K562 (cell line): ENCODE results near the gene FGF22. TPM values are rescaled to one million over a fixed set of nuclear protein-coding genes. Genes with fewer than 3 reads are reported as not detected.

Experiments used
- ATF3 ChIP-seq, 2 experiments: fragments of 450-650 bp in 1 of 2; sonication (generic) in 1 of 2; formaldehyde crosslinking in 1 of 2; IDR thresholded peaks in 1 of 2; conservative IDR thresholded peaks in 1 of 2; 2 replicates each; pipeline versions ENCODE4 v1.6.1 to v1.8.1; 2016 to 2023; ENCODE audit warnings: mild to moderate bottlenecking in 2 of 2, moderate library complexity in 2 of 2, inconsistent platforms in 1 of 2, missing genetic modification reagents in 1 of 2
- CBX8 ChIP-seq: fragments of 200-600 bp; sonication (generic); IDR thresholded peaks from 2 replicates; pipeline ENCODE4 v1.6.1; 2012; ENCODE audit warnings: borderline replicate concordance, mixed run types, low read depth, mild to moderate bottlenecking, moderate library complexity, mixed read lengths, low read length, control low read depth, inconsistent platforms; ENCODE audit not compliant: poor library complexity, severe bottlenecking; ENCODE audit errors: extremely low read depth
- JUND ChIP-seq, 2 experiments: IDR thresholded peaks; 2 replicates in 1 of 2; 3 replicates in 1 of 2; pipeline ENCODE4 v1.6.1; 2011; ENCODE audit warnings: borderline replicate concordance in 2 of 2, low read depth in 2 of 2, low read length in 2 of 2, improper control_type of control experiment in 1 of 2, missing biosample characterization in 1 of 2, missing genetic modification characterization in 1 of 2, missing genetic modification reagents in 1 of 2
- NCOA6 ChIP-seq: fragments of 450-650 bp; IDR thresholded peaks from 2 replicates; pipeline ENCODE4 v1.6.1; 2017; ENCODE audit warnings: mild to moderate bottlenecking
- PCBP1 ChIP-seq: fragments of 200-400 bp; formaldehyde crosslinking; IDR thresholded peaks from 2 replicates; pipeline ENCODE4 v1.6.1; 2018; ENCODE audit warnings: mild to moderate bottlenecking, low read depth, low read length; ENCODE audit not compliant: poor library complexity, severe bottlenecking
- RB1 ChIP-seq: fragments of 450-650 bp; IDR thresholded peaks from 2 replicates; pipeline ENCODE4 v1.6.1; 2017; ENCODE audit warnings: low read depth, mild to moderate bottlenecking
- RBM15 ChIP-seq: fragments of 200-400 bp; formaldehyde crosslinking; IDR thresholded peaks from 2 replicates; pipeline ENCODE4 v1.6.1; 2018; ENCODE audit warnings: mild to moderate bottlenecking, low read length, moderate library complexity; ENCODE audit not compliant: insufficient read depth
- SAP30 ChIP-seq: fragments of 200-600 bp; sonication (generic); IDR thresholded peaks from 2 replicates; pipeline ENCODE4 v1.6.1; 2012; ENCODE audit warnings: borderline replicate concordance, low read depth, mild to moderate bottlenecking, moderate library complexity, low read length, control low read depth, inconsistent platforms; ENCODE audit not compliant: insufficient read depth, poor library complexity, severe bottlenecking
- TRIM24 ChIP-seq, 2 experiments: fragments of 450-650 bp; IDR thresholded peaks; 2 replicates each; pipeline ENCODE4 v1.6.1; 2016
- ZBTB11 ChIP-seq, 3 experiments: fragments of 200-800 bp in 1 of 3; fragments of 250-450 bp in 1 of 3; fragments of 450-650 bp in 1 of 3; sonication (Bioruptor Pico) in 1 of 3; sonication (Bioruptor generic) in 1 of 3; formaldehyde crosslinking in 1 of 3; IDR thresholded peaks; 2 replicates each; pipeline versions ENCODE4 v1.6.1 to v1.8.0; 2016 to 2022; ENCODE audit warnings: mild to moderate bottlenecking in 2 of 3, missing genetic modification characterization in 2 of 3, missing compliant biosample characterization in 1 of 3, moderate library complexity in 1 of 3
- ZFX ChIP-seq: sonication (generic); formaldehyde crosslinking; IDR thresholded peaks from 2 replicates; pipeline ENCODE4 v1.8.0; 2022; ENCODE audit warnings: mild to moderate bottlenecking, missing genetic modification reagents, moderate library complexity
- ZNF592 ChIP-seq: fragments of 450-650 bp; IDR thresholded peaks from 2 replicates; pipeline ENCODE4 v1.6.1; 2017; ENCODE audit warnings: antibody characterized with exemption, mild to moderate bottlenecking
- polyA plus RNA-seq, 8 experiments: library from polyadenylated mRNA; depleted of rRNA in 4 of 8; stranded (reverse) in 5 of 8; unstranded in 3 of 8; fragments of >200 nt; fragmentation: Nextera tagmentation in 2 of 8; fragmentation: Illumina TruSeq in 1 of 8; extraction: Ambion mirVana in 2 of 8; extraction: Trizol in 1 of 8; gene quantifications; 2 replicates each; pipeline versions ENCODE4 v1.2.1 to v1.2.3, GENCODE V29; 2011 to 2014; ENCODE audit warnings: inconsistent platforms in 1 of 8, missing spikeins in 1 of 8
- total RNA-seq, 7 experiments: library from RNA; depleted of rRNA in 6 of 7; stranded (reverse); fragments of >200 nt in 6 of 7; fragmentation: Illumina TruSeq in 2 of 7; extraction: Trizol in 2 of 7; gene quantifications; 2 replicates each; pipeline versions ENCODE4 v1.2.1 to v1.2.3, GENCODE V29; 2011 to 2021; ENCODE audit warnings: low replicate concordance in 1 of 7
- TF ChIP-seq, protein P1 (sequence below): fragments of 450-650 bp; formaldehyde crosslinking; IDR thresholded peaks from 2 replicates; pipeline ENCODE4 v1.4.0; 2020; ENCODE audit warnings: mild to moderate bottlenecking, mixed read lengths

FGF22 gene
- total and polyA plus RNA-seq, 9 of the 15 experiments (the other 6 are each of a cell fraction or from before 2014, with no cell fraction given), result 0.14 to 2.2 (median 0.86) TPM; not detected in 4

GRCh38 chr19:662207-662961, 22.7 kb downstream of the FGF22 start (continued):
- TF ChIP-seq ZBTB11 (CRISPR knock-in tag; IDR thresholded peaks at IDR 0.05) (peak in 1 of 3 experiments; percentile 4; a peak in 1 of 6 replicates), ATF3 (IDR thresholded peaks at IDR 0.05) (peak; percentile 59), ATF3 (CRISPR knock-in tag; conservative IDR thresholded peaks at IDR 0.05) (no peak), PCBP1 (peak; percentile 86), RBM15 (no peak), SAP30 (peak; percentile 66), CBX8 (no peak), JUND (IDR thresholded peaks at IDR 0.05; ENCODE audit: borderline replicate concordance, low read depth, low read length) (0 out of 2 replicates have a peak, but pooled peaks have one; percentile 12), JUND (tag; IDR thresholded peaks at IDR 0.05; ENCODE audit: borderline replicate concordance, low read depth, low read length) (no peak; the same call in 2 of the 3 replicates), ZNF592 (peak; percentile 59), ZFX (peak; percentile 62), RB1 (peak; percentile 18; the same call in 1 of the 2 replicates), NCOA6 (no peak), TRIM24 (IDR thresholded peaks at IDR 0.05) (no peak)
- TF ChIP-seq, protein P1, sequence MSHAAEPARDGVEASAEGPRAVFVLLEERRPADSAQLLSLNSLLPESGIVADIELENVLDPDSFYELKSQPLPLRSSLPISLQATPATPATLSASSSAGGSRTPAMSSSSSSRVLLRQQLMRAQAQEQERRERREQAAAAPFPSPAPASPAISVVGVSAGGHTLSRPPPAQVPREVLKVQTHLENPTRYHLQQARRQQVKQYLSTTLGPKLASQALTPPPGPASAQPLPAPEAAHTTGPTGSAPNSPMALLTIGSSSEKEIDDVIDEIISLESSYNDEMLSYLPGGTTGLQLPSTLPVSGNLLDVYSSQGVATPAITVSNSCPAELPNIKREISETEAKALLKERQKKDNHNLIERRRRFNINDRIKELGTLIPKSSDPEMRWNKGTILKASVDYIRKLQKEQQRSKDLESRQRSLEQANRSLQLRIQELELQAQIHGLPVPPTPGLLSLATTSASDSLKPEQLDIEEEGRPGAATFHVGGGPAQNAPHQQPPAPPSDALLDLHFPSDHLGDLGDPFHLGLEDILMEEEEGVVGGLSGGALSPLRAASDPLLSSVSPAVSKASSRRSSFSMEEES (CRISPR knock-in tag), result no peak
